ENCODE data around the gene BIRC3. TPM values are rescaled to one million over a fixed set of nuclear protein-coding genes. Genes with fewer than 3 reads are reported as not detected.
A peak's percentile ranks its signal among the peaks of the same experiment; 100 is the strongest.

BIRC3 gene
- total RNA-seq, 1 experiment from 2014 or later: 4.8 TPM

DNA sequence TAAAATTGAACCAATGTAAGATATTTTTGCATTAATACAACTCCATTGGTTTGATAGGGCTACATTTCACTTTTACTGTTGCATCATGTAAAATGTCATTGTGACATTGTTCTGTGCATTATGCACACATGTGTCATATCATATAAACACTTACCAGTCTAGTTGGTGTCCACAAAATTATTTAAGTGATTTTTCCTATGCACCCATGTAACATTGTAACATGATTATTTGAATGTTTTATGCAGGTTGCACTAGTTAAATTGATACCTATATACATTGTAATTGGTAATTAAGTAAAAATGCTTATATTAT, 9.6 kb upstream of the BIRC3 start:
- POLR2A ChIA-PET (ENCODE audit: unreplicated experiment): no interaction called here

DNA sequence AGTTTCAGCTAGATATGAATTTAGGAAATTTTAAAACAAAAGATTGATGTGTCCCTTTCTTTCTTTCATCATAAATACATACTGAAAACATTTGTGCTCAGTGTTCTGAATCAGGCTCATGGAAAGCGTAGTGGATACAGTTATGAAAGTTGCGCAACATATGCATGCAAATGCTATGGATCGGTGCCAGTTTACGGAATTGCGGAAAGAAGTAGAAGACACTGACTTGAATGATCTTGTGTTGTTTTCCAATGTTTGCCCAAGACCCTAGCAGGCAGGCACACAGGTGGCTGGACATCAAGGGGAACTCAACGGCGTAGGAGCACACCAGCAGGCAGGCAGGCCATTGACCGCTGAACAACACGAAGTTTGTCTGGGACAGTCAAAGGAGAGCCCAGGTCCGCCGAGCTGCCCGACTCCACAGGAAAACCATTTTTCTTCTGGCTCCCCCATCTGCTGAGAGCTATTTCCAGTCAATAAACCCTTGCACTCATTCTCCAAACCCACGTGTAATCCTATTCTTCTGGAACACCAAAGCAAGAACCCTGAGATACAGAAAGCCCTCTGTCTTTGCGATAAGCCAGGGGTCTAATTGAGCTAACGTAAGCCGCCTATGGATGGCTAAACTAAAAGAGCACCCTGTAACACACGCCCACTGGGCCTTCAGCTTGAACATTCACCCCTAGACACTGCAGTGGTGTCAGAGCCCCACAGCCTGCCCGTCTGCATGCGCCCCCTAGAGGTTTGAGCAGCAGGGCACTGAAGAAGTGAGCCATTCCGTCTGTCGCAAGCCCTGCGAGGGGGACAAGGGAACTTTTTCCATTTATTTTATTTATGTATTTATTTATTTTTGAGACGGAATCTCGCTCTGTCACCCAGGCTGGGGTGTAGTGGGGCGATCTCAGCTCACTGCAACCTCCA, 7.4 kb upstream of the BIRC3 start:
- Histone ChIP-seq H2AFZ (no peak overlapping the region), H3K36me3 (ENCODE audit: low read depth) (no peaks in the 10 kb centered on the region), H3K9me2 (ENCODE audit: insufficient read depth) (no peaks in the 10 kb centered on the region; the same call in 1 of the 2 replicates), H3K79me2 (ENCODE audit: low read depth) (no peaks in the 10 kb centered on the region), H3F3A (ENCODE audit: insufficient read depth, low read depth) (peaks cover 32% of the 10 kb centered on the region), H4K20me1 (ENCODE audit: insufficient read depth) (no peaks in the 10 kb centered on the region), H3K27me3 (ENCODE audit: insufficient read depth, low read depth) (no peaks in the 10 kb centered on the region), H3K4me3 (no peak overlapping the region), H3K4me2 (no peak overlapping the region), H3K27ac (no peak overlapping the region), H3K9me3 (ENCODE audit: insufficient read depth, low read depth) (0 out of 2 replicates have a peak, but pooled peaks cover 4% of the 10 kb centered on the region), H3K4me1 (replicated peaks; ENCODE audit: insufficient read depth) (peaks cover 39% of the 10 kb centered on the region)
- TF ChIP-seq EZH2 (IDR thresholded peaks at IDR 0.05; ENCODE audit: low read depth) (no peak), CTCF (conservative IDR thresholded peaks at IDR 0.05) (0 out of 2 replicates have a peak, but pooled peaks have one; percentile 21)
- no peak for DNase-seq
- ChIA-PET CTCF (no interaction called here), POLR2A (ENCODE audit: unreplicated experiment) (interaction anchor here (0.6 kb wide), 1 partner anchor 23 kb away, joined by 5 read pairs; no protein-coding TSS in a partner anchor)
- intact Hi-C loops (cut with micrococcal nuclease; ENCODE audit: unreplicated experiment): loop anchor here (5.0 kb wide), 2 partner anchors 37 to 142 kb away; partner anchors contain the start of genes BIRC2 and TMEM123
- no TSS peak for BruUV-seq (replicated peaks)

More for the DNA sequence above, 9.6 kb upstream of the BIRC3 start:
- H3K9me3 ChIP-seq (ENCODE audit: insufficient read depth, low read depth): peaks cover 7% of the 10 kb centered on the region; the same call in 1 of the 2 replicates
- no peak for DNase-seq
- H3K27ac ChIP-seq: peak overlapping the region; percentile 13; the same call in 1 of the 2 replicates
- no peaks in the 10 kb centered on the region for H3K79me2 ChIP-seq (ENCODE audit: low read depth)
- H3K4me3 ChIP-seq: no peak overlapping the region
- H3K9me2 ChIP-seq (ENCODE audit: insufficient read depth): no peaks in the 10 kb centered on the region; the same call in 1 of the 2 replicates
- peak overlapping the region; percentile 80; the same call in 1 of the 2 replicates for H3K4me2 ChIP-seq
- CTCF ChIA-PET: no interaction called here
- H3K36me3 ChIP-seq (ENCODE audit: low read depth): no peaks in the 10 kb centered on the region
- H2AFZ ChIP-seq: no peak overlapping the region
- H4K20me1 ChIP-seq (ENCODE audit: insufficient read depth): no peaks in the 10 kb centered on the region
- H3F3A ChIP-seq (ENCODE audit: insufficient read depth, low read depth): peaks cover 32% of the 10 kb centered on the region
- H3K27me3 ChIP-seq (ENCODE audit: insufficient read depth, low read depth): no peaks in the 10 kb centered on the region
- no TSS peak for BruUV-seq (replicated peaks)
- TF ChIP-seq EZH2 (IDR thresholded peaks at IDR 0.05; ENCODE audit: low read depth) (no peak), CTCF (conservative IDR thresholded peaks at IDR 0.05) (no peak)
- intact Hi-C loops (cut with micrococcal nuclease; ENCODE audit: unreplicated experiment): loop anchor here (5.0 kb wide), 2 partner anchors 40 to 145 kb away; partner anchors contain the start of genes BIRC2 and TMEM123
- H3K4me1 ChIP-seq (replicated peaks; ENCODE audit: insufficient read depth): peaks cover 37% of the 10 kb centered on the region

GRCh38 chr11:102312667-102313066, 4.6 kb upstream of the BIRC3 start:
- Histone ChIP-seq H3K4me2 (peak overlapping the region; percentile 56), H4K20me1 (ENCODE audit: insufficient read depth) (no peaks in the 10 kb centered on the region), H3K79me2 (ENCODE audit: low read depth) (no peaks in the 10 kb centered on the region), H3K9me3 (ENCODE audit: insufficient read depth, low read depth) (0 out of 2 replicates have a peak, but pooled peaks cover 4% of the 10 kb centered on the region), H3K36me3 (ENCODE audit: low read depth) (no peaks in the 10 kb centered on the region), H3F3A (ENCODE audit: insufficient read depth, low read depth) (peaks cover 23% of the 10 kb centered on the region), H3K27me3 (ENCODE audit: insufficient read depth, low read depth) (no peaks in the 10 kb centered on the region), H3K9me2 (ENCODE audit: insufficient read depth) (no peaks in the 10 kb centered on the region; the same call in 1 of the 2 replicates), H2AFZ (no peak overlapping the region), H3K27ac (0 out of 2 replicates have a peak overlapping the region, but pooled peaks have one; percentile 16), H3K4me1 (replicated peaks; ENCODE audit: insufficient read depth) (peaks cover 26% of the 10 kb centered on the region), H3K4me3 (no peak overlapping the region; the same call in 1 of the 2 replicates)
- POLR2A ChIA-PET (ENCODE audit: unreplicated experiment): no interaction called here
- no TSS peak for BruUV-seq (replicated peaks)
- TF ChIP-seq EZH2 (IDR thresholded peaks at IDR 0.05; ENCODE audit: low read depth) (no peak), CTCF (conservative IDR thresholded peaks at IDR 0.05) (no peak)
- CTCF ChIA-PET: interaction anchor here (0.5 kb wide), 1 partner anchor 140 kb away, joined by 6 read pairs; no protein-coding TSS in a partner anchor
- DNase-seq: no peak
- intact Hi-C loops (cut with micrococcal nuclease; ENCODE audit: unreplicated experiment): no loop called here
